ENCODE results near the gene ZNF530.

The ZNF530 gene

GRCh38 chr19:57587529-57587928 lies 12.2 kb upstream of the ZNF530 start:
- TF ChIP-seq, protein P1, sequence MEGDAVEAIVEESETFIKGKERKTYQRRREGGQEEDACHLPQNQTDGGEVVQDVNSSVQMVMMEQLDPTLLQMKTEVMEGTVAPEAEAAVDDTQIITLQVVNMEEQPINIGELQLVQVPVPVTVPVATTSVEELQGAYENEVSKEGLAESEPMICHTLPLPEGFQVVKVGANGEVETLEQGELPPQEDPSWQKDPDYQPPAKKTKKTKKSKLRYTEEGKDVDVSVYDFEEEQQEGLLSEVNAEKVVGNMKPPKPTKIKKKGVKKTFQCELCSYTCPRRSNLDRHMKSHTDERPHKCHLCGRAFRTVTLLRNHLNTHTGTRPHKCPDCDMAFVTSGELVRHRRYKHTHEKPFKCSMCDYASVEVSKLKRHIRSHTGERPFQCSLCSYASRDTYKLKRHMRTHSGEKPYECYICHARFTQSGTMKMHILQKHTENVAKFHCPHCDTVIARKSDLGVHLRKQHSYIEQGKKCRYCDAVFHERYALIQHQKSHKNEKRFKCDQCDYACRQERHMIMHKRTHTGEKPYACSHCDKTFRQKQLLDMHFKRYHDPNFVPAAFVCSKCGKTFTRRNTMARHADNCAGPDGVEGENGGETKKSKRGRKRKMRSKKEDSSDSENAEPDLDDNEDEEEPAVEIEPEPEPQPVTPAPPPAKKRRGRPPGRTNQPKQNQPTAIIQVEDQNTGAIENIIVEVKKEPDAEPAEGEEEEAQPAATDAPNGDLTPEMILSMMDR (IDR thresholded peaks at IDR 0.05): no peak
- Histone ChIP-seq H3K36me3 (peaks cover 59 to 66% (median 62%) of the 10 kb centered on the region in 3 donors), H3K9me3 (peaks cover 15 to 84% (median 55%) of the 10 kb centered on the region in 3 donors), H3K27ac (no peak overlapping the region), H3K4me1 (peaks cover 0 to 19% (median 11%) of the 10 kb centered on the region in 4 donors), H3K27me3 (no peaks in the 10 kb centered on the region), H3K4me3 (no peak overlapping the region)
- intact Hi-C loops (cut with DNase I; ENCODE audit: low total_unique reads): no loop called here
- DNase-seq: no peak

GRCh38 chr19:57599377-57599760 lies 316 bp upstream of the ZNF530 start:
- Histone ChIP-seq H3K4me3 (peak overlapping the region; percentile 66 to 69), H3K36me3 (peaks cover 17 to 19% (median 18%) of the 10 kb centered on the region in 3 donors), H3K9me3 (peaks cover 0 to 42% (median 31%) of the 10 kb centered on the region in 3 donors), H3K4me1 (peaks cover 0 to 16% (median 10%) of the 10 kb centered on the region in 4 donors), H3K27me3 (no peaks in the 10 kb centered on the region), H3K27ac (peak overlapping the region in 1 of 2 donors; percentile 50)
- no peak for DNase-seq
- intact Hi-C loops (cut with DNase I; ENCODE audit: low total_unique reads): no loop called here
- TF ChIP-seq, protein P1 (IDR thresholded peaks at IDR 0.05): no peak

DNA sequence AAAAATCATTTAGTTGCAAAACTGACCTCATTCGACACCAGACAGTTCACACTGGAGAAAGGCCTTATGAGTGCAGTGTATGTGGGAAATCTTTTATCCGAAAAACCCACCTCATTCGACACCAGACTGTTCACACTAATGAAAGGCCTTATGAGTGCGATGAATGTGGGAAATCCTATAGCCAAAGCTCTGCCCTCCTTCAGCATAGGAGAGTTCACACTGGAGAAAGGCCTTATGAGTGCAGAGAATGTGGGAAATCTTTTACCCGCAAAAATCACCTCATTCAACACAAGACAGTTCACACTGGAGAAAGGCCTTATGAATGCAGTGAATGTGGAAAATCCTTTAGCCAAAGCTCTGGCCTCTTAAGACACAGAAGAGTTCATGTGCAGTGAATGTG lies 7.2 kb downstream of the ZNF530 start:
- no peak overlapping the region for H3K27ac ChIP-seq

GRCh38 chr19:57611113-57611512 lies 11.4 kb downstream of the ZNF530 start:
- Histone ChIP-seq H3K36me3 (peaks cover 31 to 51% (median 38%) of the 10 kb centered on the region in 3 donors), H3K27me3 (no peaks in the 10 kb centered on the region), H3K27ac (no peak overlapping the region), H3K4me3 (no peak overlapping the region), H3K9me3 (peaks cover 0 to 55% (median 50%) of the 10 kb centered on the region in 3 donors), H3K4me1 (peaks cover 0 to 21% (median 12%) of the 10 kb centered on the region in 4 donors)
- DNase-seq: no peak
- intact Hi-C loops (cut with DNase I; ENCODE audit: low total_unique reads): no loop called here
- TF ChIP-seq, protein P1 (IDR thresholded peaks at IDR 0.05): no peak

More for the DNA sequence above, 7.2 kb downstream of the ZNF530 start:
- no peak overlapping the region for H3K4me3 ChIP-seq
- intact Hi-C loops (cut with DNase I; ENCODE audit: low total_unique reads): no loop called here
- H3K36me3 ChIP-seq: peaks cover 58 to 72% (median 59%) of the 10 kb centered on the region in 3 donors
- H3K9me3 ChIP-seq: peaks cover 0 to 75% (median 73%) of the 10 kb centered on the region in 3 donors
- no peaks in the 10 kb centered on the region for H3K27me3 ChIP-seq
- no peak for DNase-seq
- no peaks in the 10 kb centered on the region for H3K4me1 ChIP-seq
- TF ChIP-seq, protein P1 (IDR thresholded peaks at IDR 0.05): no peak

- Histone ChIP-seq H3K27ac (peak within 1 kb of the TSS; percentile 70 to 77), H3K9me3 (peaks cover 13 to 55% (median 55%) of the 10 kb centered on the region in 3 donors)
Observed at GRCh38 chr19:57613941-57614743, 14.5 kb downstream of the ZNF530 start, which contains the start of gene ZNF134. ZNF134 (plus strand) TSS chr19:57614242; CDS start chr19:57619469, 5,227 bp downstream.

More at GRCh38 chr19:57613941-57614743, 14.5 kb downstream of the ZNF530 start, which contains the start of gene ZNF134:
- Histone ChIP-seq H3K27me3 (no peaks in the 10 kb centered on the region), H3K4me3 (peak within 1 kb of the TSS; percentile 75 to 98), H3K36me3 (peaks cover 39 to 51% (median 45%) of the 10 kb centered on the region in 3 donors), H3K4me1 (peaks cover 0 to 21% (median 12%) of the 10 kb centered on the region in 4 donors)
- TF ChIP-seq, protein P1 (IDR thresholded peaks at IDR 0.05): no peak
- peak; percentile 83 to 91 for DNase-seq
- intact Hi-C loops (cut with DNase I; ENCODE audit: low total_unique reads): no loop called here
